HEK293 (cell line): ENCODE data around the gene ATE1.
A peak's percentile ranks its signal among the peaks of the same experiment; 100 is the strongest.

Source experiments
- CTCF ChIP-seq: fragments of 450-650 bp; formaldehyde crosslinking; IDR thresholded peaks from 2 replicates; pipeline ENCODE4 v1.5.1; 2016; ENCODE audit warnings: missing biosample characterization, missing genetic modification characterization
- MYNN ChIP-seq: fragments of 450-650 bp; formaldehyde crosslinking; IDR thresholded peaks from 2 replicates; pipeline ENCODE4 v1.5.1; 2016; ENCODE audit warnings: missing biosample characterization, missing genetic modification characterization, borderline replicate concordance
- PATZ1 ChIP-seq: fragments of 450-650 bp; formaldehyde crosslinking; IDR thresholded peaks from 2 replicates; pipeline ENCODE4 v1.5.1; 2016; ENCODE audit warnings: missing biosample characterization, missing genetic modification characterization
- SCRT2 ChIP-seq: fragments of 450-650 bp; formaldehyde crosslinking; IDR thresholded peaks from 2 replicates; pipeline ENCODE4 v1.5.1; 2016; ENCODE audit warnings: missing biosample characterization, missing genetic modification characterization
- YY1 ChIP-seq: fragments of 450-650 bp; formaldehyde crosslinking; IDR thresholded peaks from 2 replicates; pipeline ENCODE4 v1.5.1; 2018; ENCODE audit warnings: missing biosample characterization, missing genetic modification characterization
- ZFP37 ChIP-seq: fragments of 450-650 bp; formaldehyde crosslinking; IDR thresholded peaks from 2 replicates; pipeline ENCODE4 v1.5.1; 2016; ENCODE audit warnings: missing biosample characterization, missing genetic modification characterization
- ZNF211 ChIP-seq: fragments of 450-650 bp; formaldehyde crosslinking; IDR thresholded peaks from 2 replicates; pipeline ENCODE4 v1.5.1; 2016; ENCODE audit warnings: low read depth, missing biosample characterization, missing genetic modification characterization
- ZNF280D ChIP-seq: fragments of 450-650 bp; formaldehyde crosslinking; IDR thresholded peaks from 2 replicates; pipeline ENCODE4 v1.5.1; 2016; ENCODE audit warnings: missing biosample characterization, missing genetic modification characterization
- ZNF335 ChIP-seq: fragments of 450-650 bp; formaldehyde crosslinking; conservative IDR thresholded peaks from 2 replicates; pipeline ENCODE4 v1.5.1; 2016; ENCODE audit warnings: missing biosample characterization, missing genetic modification characterization
- ZNF341 ChIP-seq: fragments of 450-650 bp; formaldehyde crosslinking; IDR thresholded peaks from 2 replicates; pipeline ENCODE4; 2016; ENCODE audit warnings: low read depth, missing biosample characterization, missing genetic modification characterization
- ZNF366 ChIP-seq: fragments of 450-650 bp; formaldehyde crosslinking; conservative IDR thresholded peaks from 2 replicates; pipeline ENCODE4 v1.5.1; 2016; ENCODE audit warnings: missing biosample characterization, missing genetic modification characterization
- ZNF394 ChIP-seq: fragments of 450-650 bp; formaldehyde crosslinking; IDR thresholded peaks from 2 replicates; pipeline ENCODE4 v1.5.1; 2016; ENCODE audit warnings: missing biosample characterization, missing genetic modification characterization, mild to moderate bottlenecking, moderate library complexity, borderline replicate concordance
- ZNF426 ChIP-seq: fragments of 450-650 bp; formaldehyde crosslinking; IDR thresholded peaks from 2 replicates; pipeline ENCODE4 v1.5.1; 2017; ENCODE audit warnings: missing biosample characterization, missing genetic modification characterization, mild to moderate bottlenecking, inconsistent platforms, moderate library complexity
- ZNF501 ChIP-seq: fragments of 450-650 bp; formaldehyde crosslinking; IDR thresholded peaks from 2 replicates; pipeline ENCODE4 v1.5.1; 2016; ENCODE audit warnings: missing biosample characterization, missing genetic modification characterization
- ZNF580 ChIP-seq: fragments of 450-650 bp; formaldehyde crosslinking; IDR thresholded peaks from 2 replicates; pipeline ENCODE4 v1.5.1; 2016; ENCODE audit warnings: missing biosample characterization, missing genetic modification characterization
- ZNF629 ChIP-seq: fragments of 450-650 bp; formaldehyde crosslinking; IDR thresholded peaks from 2 replicates; pipeline ENCODE4 v1.5.1; 2017; ENCODE audit warnings: missing biosample characterization, missing genetic modification characterization
- ZNF692 ChIP-seq: fragments of 450-650 bp; formaldehyde crosslinking; IDR thresholded peaks from 2 replicates; pipeline ENCODE4 v1.5.1; 2016; ENCODE audit warnings: missing biosample characterization, missing genetic modification characterization
- ZNF830 ChIP-seq: fragments of 450-650 bp; IDR thresholded peaks from 2 replicates; pipeline ENCODE4 v1.5.0; 2018; ENCODE audit warnings: missing biosample characterization, missing genetic modification characterization, low read depth, mild to moderate bottlenecking, moderate library complexity

Gene ATE1

GRCh38 chr10:121927841-121928527, at the start of gene ATE1 (continued):
- peak; percentile 86 for TF ChIP-seq ZNF366 (tag by site-specific recombination)
- no peak for TF ChIP-seq SCRT2
- TF ChIP-seq CTCF: peak; percentile 48; the same call in 1 of the 2 replicates
- TF ChIP-seq MYNN (tag by site-specific recombination): 0 out of 2 replicates have a peak, but pooled peaks have one; percentile 9
- peak; percentile 87 for TF ChIP-seq ZNF501
- no peak; the same call in 1 of the 2 replicates for TF ChIP-seq ZNF629 (tag by site-specific recombination)
- no peak for TF ChIP-seq ZNF211 (tag by site-specific recombination)
- TF ChIP-seq PATZ1 (tag by site-specific recombination): no peak
- TF ChIP-seq ZFP37 (tag by site-specific recombination): peak; percentile 79
- TF ChIP-seq ZNF580: 0 out of 2 replicates have a peak, but pooled peaks have one; percentile 52
- no peak for TF ChIP-seq ZNF280D (tag by site-specific recombination)
- TF ChIP-seq ZNF394 (tag by site-specific recombination): peak; percentile 30; the same call in 1 of the 2 replicates
- TF ChIP-seq YY1 (tag by site-specific recombination): peak; percentile 94
- no peak for TF ChIP-seq ZNF830 (tag by site-specific recombination)
- TF ChIP-seq ZNF426: no peak
- TF ChIP-seq ZNF335 (tag by site-specific recombination): peak; percentile 53
- TF ChIP-seq ZNF692: 0 out of 2 replicates have a peak, but pooled peaks have one; percentile 69
- no peak; the same call in 1 of the 2 replicates for TF ChIP-seq ZNF341 (tag by site-specific recombination)
